Small intestine (tissue), 7 donors: ENCODE data around the gene GPRC5C. TPM values are rescaled to one million over a fixed set of nuclear protein-coding genes. Genes with fewer than 3 reads are reported as not detected.
A peak's percentile ranks its signal among the peaks of the same experiment; 100 is the strongest.

Source experiments
- DNase-seq, 2 donors: peaks; one replicate each; pipeline versions ENCODE4 v3.0.0 to v3.0.0-alpha.2; 2013
- FAIRE-seq: peaks from 2 replicates; lab custom pipeline; 2012; peaks lifted over from hg19 to GRCh38; lab: Jason Lieb, UNC
- H3K27ac ChIP-seq, 3 donors: one replicate each; pipeline ENCODE4 v1.5.1; 2013; ENCODE audit warnings: low read length in 2 of 3, mild to moderate bottlenecking in 2 of 3, control low read depth in 1 of 3, inconsistent platforms in 1 of 3, low read depth in 1 of 3, moderate library complexity in 1 of 3
- H3K27me3 ChIP-seq, 3 donors: one replicate each; pipeline ENCODE4 v1.6.1; 2013; ENCODE audit warnings: low read length in 3 of 3, inconsistent platforms in 1 of 3; ENCODE audit not compliant: control insufficient read depth in 3 of 3, insufficient read depth in 3 of 3
- H3K36me3 ChIP-seq, 3 donors: one replicate each; pipeline ENCODE4 v1.6.1; 2013; ENCODE audit warnings: low read length in 3 of 3, inconsistent platforms in 1 of 3, low read depth in 1 of 3, mild to moderate bottlenecking in 1 of 3, moderate library complexity in 1 of 3; ENCODE audit not compliant: control insufficient read depth in 3 of 3, insufficient read depth in 2 of 3
- H3K4me1 ChIP-seq, 3 donors: one replicate each; pipeline ENCODE4 v1.6.1; 2013; ENCODE audit warnings: low read length in 2 of 3, inconsistent platforms in 1 of 3, low read depth in 1 of 3, mild to moderate bottlenecking in 1 of 3, moderate library complexity in 1 of 3; ENCODE audit not compliant: control insufficient read depth in 3 of 3, insufficient read depth in 2 of 3
- H3K4me3 ChIP-seq, 3 donors: one replicate each; pipeline ENCODE4 v1.5.1; 2013; ENCODE audit warnings: low read length in 3 of 3, control low read depth in 1 of 3, inconsistent platforms in 1 of 3, low read depth in 1 of 3, mild to moderate bottlenecking in 1 of 3, moderate library complexity in 1 of 3
- H3K9me3 ChIP-seq, 2 donors: one replicate each; pipeline ENCODE4 v1.6.1; 2013; ENCODE audit warnings: low read depth in 1 of 2, low read length in 1 of 2; ENCODE audit not compliant: control insufficient read depth in 2 of 2, insufficient read depth in 1 of 2
- WGBS, 3 donors: extraction: QIAGEN DNeasy Blood & Tissue Kit; methylation state at CpG; one replicate each; pipeline ENCODE4 v1.1.7; 2013; 5-methylcytosine and 5-hydroxymethylcytosine counted together
- polyA plus RNA-seq, 4 donors: library from polyadenylated mRNA; stranded (reverse) in 3 of 4; unstranded in 1 of 4; fragments of 200-250 nt in 3 of 4; fragments of 120-200 nt in 1 of 4; gene quantifications; one replicate each; pipeline versions ENCODE4 v1.2.1 to v1.2.3, GENCODE V29; 2013
- donor health status: healthy with polysubstance abuse.
- donor health status: control.
- donor health status: control.
- donor health status: Bipolar disorder and iron deficiency.
- donor health status: healthy.

Gene GPRC5C
- polyA plus RNA-seq, 4 donors, result 41.3 to 72.8 (median 48.1) TPM

DNA sequence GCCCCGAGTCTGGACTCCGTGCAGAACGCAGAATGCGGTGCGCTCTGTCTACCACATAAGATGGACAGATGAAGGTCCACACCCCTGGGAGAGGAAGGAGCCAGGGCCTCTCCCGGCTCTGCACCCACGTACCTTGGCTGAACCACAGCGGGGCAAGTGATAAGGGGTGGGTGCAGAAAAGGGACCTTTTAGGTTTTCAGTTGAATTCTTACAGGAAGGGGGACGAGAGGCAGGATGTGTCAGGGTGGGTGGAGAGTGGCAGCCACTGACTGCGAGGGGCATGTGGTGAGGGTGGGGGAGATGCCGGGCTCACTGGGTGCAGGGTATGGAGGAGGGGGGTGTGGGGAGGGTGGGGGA lies 34.9 kb downstream of the GPRC5C start:
- H3K9me3 ChIP-seq, result no peaks in the 10 kb centered on the region
- peak overlapping the region in 1 of 3 donors; percentile 43 for H3K27ac ChIP-seq
- H3K27me3 ChIP-seq, result peaks cover 0 to 8% (median 3%) of the 10 kb centered on the region in 3 donors
- no peak for FAIRE-seq
- peaks cover 0 to 20% (median 0%) of the 10 kb centered on the region in 3 donors for H3K4me1 ChIP-seq
- H3K4me3 ChIP-seq, result peak overlapping the region in 2 of 3 donors; percentile 1 to 28
- H3K36me3 ChIP-seq, result no peaks in the 10 kb centered on the region
- DNase-seq, result no peak
- WGBS, 3 donors, result 13 to 15% (median 13%) methylated on average over 11 of the region's 11 CpGs

DNA sequence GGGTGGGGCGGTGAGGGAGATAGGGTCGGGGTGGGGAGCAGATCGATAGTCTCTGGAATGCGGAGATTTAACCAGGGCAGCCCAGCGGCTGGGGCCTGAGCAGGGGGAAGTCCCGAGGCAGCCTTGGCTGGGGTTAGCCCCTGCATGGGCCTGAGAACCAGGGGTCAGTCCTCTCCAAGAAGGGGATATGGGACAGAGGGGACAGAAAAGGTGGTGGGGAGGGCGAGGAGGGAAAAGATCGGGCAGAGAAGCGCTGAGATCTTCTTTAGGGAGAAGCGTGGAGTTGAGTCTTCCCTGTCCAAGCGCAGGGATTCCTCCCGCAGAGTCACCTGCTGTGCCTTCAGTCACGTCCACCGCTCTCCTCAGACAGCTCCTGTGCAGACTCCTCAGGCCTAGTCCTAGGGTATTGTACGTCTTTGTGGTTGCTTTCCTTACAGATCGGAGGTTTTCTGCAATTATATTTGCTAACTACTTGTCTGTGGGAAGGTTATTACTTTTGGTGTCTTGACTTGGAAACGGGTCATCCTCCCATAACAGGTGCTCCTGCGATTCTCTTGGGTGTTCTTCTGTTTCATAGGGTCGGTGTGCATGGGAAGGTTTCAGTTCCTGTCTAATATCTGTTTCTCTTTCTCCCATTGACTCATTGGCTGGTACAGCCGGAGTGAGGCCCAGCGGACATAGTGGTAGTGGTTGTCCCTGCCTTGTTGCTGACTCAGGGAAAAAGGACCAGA lies 35.5 kb downstream of the GPRC5C start:
- H3K9me3 ChIP-seq, result no peaks in the 10 kb centered on the region

DNA sequence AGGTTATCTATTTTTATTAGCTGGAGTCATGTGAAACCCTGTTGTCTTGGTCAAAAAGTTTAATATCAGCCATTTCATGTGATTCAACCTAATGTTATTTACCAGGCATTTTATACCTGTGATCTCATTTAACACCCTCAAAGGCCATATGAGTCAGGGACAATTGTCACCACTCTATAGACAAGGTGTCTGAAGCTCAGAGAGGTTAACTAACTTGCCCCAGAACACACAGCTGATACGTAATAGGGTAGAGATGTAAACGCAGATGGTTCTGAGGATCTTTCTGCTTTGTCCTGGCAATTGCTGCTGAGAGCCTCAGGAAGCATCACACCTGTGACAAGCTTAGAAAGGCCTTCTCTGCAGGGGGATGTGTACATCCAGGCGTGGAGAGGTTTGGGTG lies 39.5 kb downstream of the GPRC5C start:
- DNase-seq, result no peak
- Histone ChIP-seq H3K4me1 (peaks cover 0 to 12% (median 0%) of the 10 kb centered on the region in 3 donors), H3K27me3 (peaks cover 0 to 4% (median 3%) of the 10 kb centered on the region in 3 donors), H3K27ac (no peak overlapping the region), H3K4me3 (no peak overlapping the region), H3K36me3 (no peaks in the 10 kb centered on the region), H3K9me3 (peaks cover 0 to 13% of the 10 kb centered on the region in 2 donors)
- 85 to 89% (median 86%) methylated on average over 3 of the region's 3 CpGs for WGBS, 3 donors
- no peak for FAIRE-seq

More for the DNA sequence above, 35.5 kb downstream of the GPRC5C start:
- H3K27me3 ChIP-seq, result peaks cover 0 to 8% (median 3%) of the 10 kb centered on the region in 3 donors
- no peaks in the 10 kb centered on the region for H3K36me3 ChIP-seq
- peaks cover 0 to 20% (median 0%) of the 10 kb centered on the region in 3 donors for H3K4me1 ChIP-seq
- DNase-seq, result peak in 1 of 2 donors; percentile 39
- FAIRE-seq, result no peak
- H3K27ac ChIP-seq, result peak overlapping the region in 2 of 3 donors; percentile 47 to 61
- peak overlapping the region; percentile 12 to 23 (median 23) for H3K4me3 ChIP-seq
- WGBS, 3 donors, result 44 to 58% (median 45%) methylated on average over 21 of the region's 21 CpGs

DNA sequence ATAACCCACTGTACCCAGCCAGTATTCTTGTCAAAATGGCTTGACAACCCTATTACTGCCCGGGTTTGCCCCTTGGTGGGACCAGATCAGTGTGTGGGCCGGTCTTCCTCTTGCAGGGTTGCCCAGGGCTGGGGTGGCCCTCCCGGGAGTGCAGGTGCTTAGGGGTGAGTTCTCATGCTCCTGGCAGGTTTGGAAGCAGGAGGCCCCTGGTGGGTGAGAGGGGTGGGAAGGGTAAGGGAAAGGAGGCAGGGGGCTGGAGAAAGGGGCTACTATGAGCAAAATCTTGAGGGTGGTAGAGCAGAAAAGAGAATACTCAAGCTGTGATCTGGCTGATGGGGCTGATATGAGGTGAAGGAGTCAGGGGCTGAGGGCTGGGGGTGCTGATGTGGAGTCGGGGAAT lies 41.0 kb downstream of the GPRC5C start:
- no peak for FAIRE-seq
- 79 to 87% (median 85%) methylated on average over 4 of the region's 4 CpGs for WGBS, 3 donors

DNA sequence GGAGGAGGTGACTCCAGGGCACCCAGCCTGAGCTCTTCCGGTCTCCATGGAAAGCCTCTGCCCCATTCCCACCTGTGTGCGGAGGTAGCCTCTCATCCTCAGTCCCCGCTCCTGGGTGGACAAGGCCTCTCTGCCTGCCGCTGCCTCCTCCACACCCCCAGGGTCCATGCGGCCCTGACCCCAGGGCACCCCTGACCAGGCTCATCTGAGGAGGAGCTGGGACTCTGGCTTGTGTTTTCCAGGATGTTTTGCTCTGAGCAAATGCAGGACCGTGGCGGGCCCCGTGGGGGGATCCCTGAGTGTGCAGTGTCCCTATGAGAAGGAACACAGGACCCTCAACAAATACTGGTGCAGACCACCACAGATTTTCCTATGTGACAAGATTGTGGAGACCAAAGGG lies 41.4 kb downstream of the GPRC5C start:
- peaks cover 0 to 13% of the 10 kb centered on the region in 2 donors for H3K9me3 ChIP-seq
- DNase-seq (no peak), FAIRE-seq (no peak)
- no peaks in the 10 kb centered on the region for H3K4me1 ChIP-seq
- no peak overlapping the region for H3K4me3 ChIP-seq
- H3K27me3 ChIP-seq, result no peaks in the 10 kb centered on the region
- peak overlapping the region in 1 of 3 donors; percentile 23 for H3K27ac ChIP-seq
- 84 to 88% (median 87%) methylated on average over 8 of the region's 8 CpGs for WGBS, 3 donors
- no peaks in the 10 kb centered on the region for H3K36me3 ChIP-seq

More for the DNA sequence above, 41.0 kb downstream of the GPRC5C start:
- no peak overlapping the region for H3K4me3 ChIP-seq
- H3K4me1 ChIP-seq, result no peaks in the 10 kb centered on the region
- H3K27ac ChIP-seq, result peak overlapping the region in 1 of 3 donors; percentile 23
- H3K9me3 ChIP-seq, result peaks cover 0 to 13% of the 10 kb centered on the region in 2 donors
- no peak for DNase-seq
- no peaks in the 10 kb centered on the region for H3K27me3 ChIP-seq
- H3K36me3 ChIP-seq, result no peaks in the 10 kb centered on the region

DNA sequence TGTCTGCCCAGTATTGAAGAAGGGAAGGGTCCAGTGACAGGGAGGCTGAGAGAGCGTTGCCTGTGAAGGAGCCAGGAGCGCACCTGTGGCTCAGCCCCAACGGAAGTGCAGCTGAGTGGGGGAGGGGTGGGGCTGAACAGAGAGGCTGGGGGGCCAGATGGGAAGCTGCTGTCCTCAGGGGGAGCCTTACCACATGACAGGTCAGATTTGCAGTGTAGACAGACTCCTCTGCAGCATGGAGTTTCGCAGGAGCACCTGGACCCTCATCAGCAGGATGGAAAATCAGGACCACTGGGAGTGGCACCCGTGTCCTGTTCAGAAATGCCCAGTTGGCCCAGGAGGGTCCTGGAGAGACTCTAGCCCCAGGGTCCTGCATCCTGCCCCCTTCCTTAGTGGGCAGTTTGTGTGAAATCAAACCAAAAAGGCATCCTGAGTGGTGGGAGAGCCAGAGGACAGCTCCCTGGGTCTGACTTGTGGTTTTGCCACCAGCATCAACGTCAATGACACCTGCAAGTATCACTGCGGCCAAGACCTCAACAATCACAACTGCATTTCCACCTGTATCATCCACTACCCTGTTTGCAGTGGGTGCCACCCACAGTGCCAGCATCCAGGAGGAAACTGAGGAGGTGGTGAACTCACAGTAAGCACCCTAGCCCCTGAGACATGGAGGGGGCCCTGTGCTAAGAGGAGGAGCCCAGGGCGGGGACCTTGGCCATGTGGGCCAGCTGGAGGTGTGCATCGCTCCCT lies 42.3 kb downstream of the GPRC5C start:
- WGBS, 3 donors, result 67 to 75% (median 71%) methylated on average over 9 of the region's 9 CpGs

DNA sequence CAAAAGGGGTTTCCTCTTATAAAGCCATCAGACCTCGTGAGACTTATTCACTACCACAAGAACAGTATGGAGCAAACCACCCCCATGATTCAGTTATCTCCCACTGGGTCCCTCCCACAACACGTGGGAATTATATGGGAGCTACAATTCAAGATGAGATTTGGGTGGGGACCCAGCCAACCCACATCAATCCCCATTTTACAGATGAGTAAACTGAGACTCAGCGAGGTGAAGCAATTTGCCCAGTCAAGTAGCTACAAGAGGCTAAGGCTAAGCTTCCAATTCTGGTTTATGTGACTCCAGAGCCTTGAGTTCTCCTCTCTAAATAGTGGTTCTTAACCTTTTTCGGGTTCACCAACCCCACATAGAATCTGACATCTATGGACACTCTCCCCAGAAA lies 43.3 kb downstream of the GPRC5C start:
- no peak for FAIRE-seq
- WGBS, 3 donors, result 86 to 92% (median 89%) methylated on average over 4 of the region's 4 CpGs
- Histone ChIP-seq H3K9me3 (peaks cover 0 to 13% of the 10 kb centered on the region in 2 donors), H3K36me3 (no peaks in the 10 kb centered on the region), H3K4me1 (no peaks in the 10 kb centered on the region), H3K27ac (no peak overlapping the region), H3K27me3 (no peaks in the 10 kb centered on the region), H3K4me3 (no peak overlapping the region)
- DNase-seq, result no peak

More for the DNA sequence above, 42.3 kb downstream of the GPRC5C start:
- Histone ChIP-seq H3K4me1 (no peaks in the 10 kb centered on the region), H3K4me3 (no peak overlapping the region), H3K27me3 (no peaks in the 10 kb centered on the region), H3K36me3 (no peaks in the 10 kb centered on the region), H3K27ac (peak overlapping the region in 1 of 3 donors; percentile 33), H3K9me3 (peaks cover 0 to 13% of the 10 kb centered on the region in 2 donors)
- FAIRE-seq, result no peak
- no peak for DNase-seq

DNA sequence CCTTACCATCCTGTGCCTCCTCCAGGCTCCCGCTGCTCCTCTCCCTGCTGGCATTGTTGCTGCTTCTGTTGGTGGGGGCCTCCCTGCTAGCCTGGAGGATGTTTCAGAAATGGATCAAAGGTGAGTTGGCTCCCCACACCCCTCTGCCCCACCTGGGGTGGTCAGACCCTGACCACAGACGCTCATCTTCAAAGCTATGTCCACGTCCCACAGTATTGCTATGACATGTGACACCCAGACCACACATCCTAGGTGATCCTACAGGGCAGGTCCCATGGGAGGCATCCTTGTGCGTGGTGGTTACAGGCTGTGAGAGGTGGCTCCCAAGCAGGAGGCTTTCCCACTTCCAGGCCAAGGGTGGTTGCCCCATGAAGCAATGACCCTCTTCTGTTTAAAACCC lies 45.5 kb downstream of the GPRC5C start:
- Histone ChIP-seq H3K4me3 (no peak overlapping the region), H3K9me3 (peaks cover 0 to 13% of the 10 kb centered on the region in 2 donors), H3K27ac (no peak overlapping the region), H3K27me3 (no peaks in the 10 kb centered on the region), H3K36me3 (peaks cover 0 to 3% (median 0%) of the 10 kb centered on the region in 3 donors), H3K4me1 (no peaks in the 10 kb centered on the region)
- DNase-seq, result no peak
- no peak for FAIRE-seq
- 74 to 89% (median 78%) methylated on average over 4 of the region's 4 CpGs for WGBS, 3 donors
